Measurements from ENCODE around the gene BPIFB2.

DNA sequence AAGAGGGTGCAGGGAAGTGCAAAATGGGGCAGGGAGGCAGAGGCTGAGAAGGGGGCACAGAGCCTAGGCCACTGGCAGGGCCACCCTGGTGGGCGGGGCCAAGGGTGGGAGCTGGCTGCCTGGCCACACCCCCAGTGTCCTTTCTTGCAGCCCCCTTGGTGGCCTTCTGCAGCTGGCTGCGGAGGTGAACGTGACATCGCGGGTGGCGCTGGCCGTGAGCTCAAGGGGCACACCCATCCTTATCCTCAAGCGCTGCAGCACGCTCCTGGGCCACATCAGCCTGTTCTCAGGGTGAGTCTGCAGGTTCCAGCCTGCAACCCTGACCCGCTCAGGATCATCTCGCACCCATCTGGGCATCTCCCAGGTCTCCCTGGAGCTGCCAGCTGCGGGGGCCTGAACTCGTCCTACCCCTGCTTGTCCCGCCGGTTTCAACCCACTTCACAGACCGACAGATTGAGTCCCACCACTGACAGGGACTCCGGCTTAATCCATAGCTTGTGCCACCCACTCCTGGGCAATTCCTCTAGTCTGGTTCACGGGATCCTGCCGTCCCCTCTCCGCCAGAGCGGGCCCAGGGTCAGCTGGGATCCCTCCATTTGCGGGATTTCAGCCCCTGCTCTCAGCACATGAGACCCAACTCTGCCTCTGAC is 52.4 kb downstream of the BPIFB2 start:
- TF ChIP-seq, protein P1, sequence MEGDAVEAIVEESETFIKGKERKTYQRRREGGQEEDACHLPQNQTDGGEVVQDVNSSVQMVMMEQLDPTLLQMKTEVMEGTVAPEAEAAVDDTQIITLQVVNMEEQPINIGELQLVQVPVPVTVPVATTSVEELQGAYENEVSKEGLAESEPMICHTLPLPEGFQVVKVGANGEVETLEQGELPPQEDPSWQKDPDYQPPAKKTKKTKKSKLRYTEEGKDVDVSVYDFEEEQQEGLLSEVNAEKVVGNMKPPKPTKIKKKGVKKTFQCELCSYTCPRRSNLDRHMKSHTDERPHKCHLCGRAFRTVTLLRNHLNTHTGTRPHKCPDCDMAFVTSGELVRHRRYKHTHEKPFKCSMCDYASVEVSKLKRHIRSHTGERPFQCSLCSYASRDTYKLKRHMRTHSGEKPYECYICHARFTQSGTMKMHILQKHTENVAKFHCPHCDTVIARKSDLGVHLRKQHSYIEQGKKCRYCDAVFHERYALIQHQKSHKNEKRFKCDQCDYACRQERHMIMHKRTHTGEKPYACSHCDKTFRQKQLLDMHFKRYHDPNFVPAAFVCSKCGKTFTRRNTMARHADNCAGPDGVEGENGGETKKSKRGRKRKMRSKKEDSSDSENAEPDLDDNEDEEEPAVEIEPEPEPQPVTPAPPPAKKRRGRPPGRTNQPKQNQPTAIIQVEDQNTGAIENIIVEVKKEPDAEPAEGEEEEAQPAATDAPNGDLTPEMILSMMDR (IDR thresholded peaks at IDR 0.05) = no peak
- TF ChIP-seq POLR2AphosphoS5 (IDR thresholded peaks at IDR 0.05) (no peak), POLR2A (IDR thresholded peaks at IDR 0.05) (no peak)
